Right renal pelvis (tissue), 4 donors: Measurements from ENCODE around the gene PLA2G3. TPM values are rescaled to one million over a fixed set of nuclear protein-coding genes. Genes with fewer than 3 reads are reported as not detected.
"Not testable (repeated sequence)": the region's sequence is repeated elsewhere in the genome, so short reads cannot be mapped to it uniquely, and the experiment has no call there.

ENCODE experiments used
- DNase-seq, 4 donors: peaks; one replicate each; pipeline ENCODE4 v3.0.0-alpha.2; 2013; ENCODE audit warnings: low read depth in 4 of 4, low spot score in 3 of 4, missing footprints in 1 of 4
- polyA plus RNA-seq, 4 donors: library from polyadenylated mRNA; unstranded; fragments of 120-200 nt; gene quantifications; one replicate each; pipeline ENCODE4 v1.2.1, GENCODE V29; 2013; ENCODE audit not compliant: insufficient read length in 4 of 4

Gene PLA2G3
- polyA plus RNA-seq, 4 donors: 0.10 to 0.21 (median 0.18) TPM

GRCh38 chr22:31102441-31103081, 37.7 kb downstream of the PLA2G3 start:
- no peak for DNase-seq

- DNase-seq: no peak
Measured at GRCh38 chr22:31100762-31101525, 39.4 kb downstream of the PLA2G3 start.

GRCh38 chr22:31099841-31100761, 40.2 kb downstream of the PLA2G3 start:
- no peak for DNase-seq

- DNase-seq: no peak
Measured at GRCh38 chr22:31099386-31099785, 40.9 kb downstream of the PLA2G3 start.

GRCh38 chr22:31098632-31099110, 41.6 kb downstream of the PLA2G3 start:
- no peak for DNase-seq

- no peak for DNase-seq
Measured at GRCh38 chr22:31097941-31098631, 42.2 kb downstream of the PLA2G3 start.

GRCh38 chr22:31097539-31097938, 42.8 kb downstream of the PLA2G3 start:
- not testable (repeated sequence) for DNase-seq

GRCh38 chr22:31096657-31097279, 43.5 kb downstream of the PLA2G3 start:
- DNase-seq: no peak

GRCh38 chr22:31095637-31096249, 44.6 kb downstream of the PLA2G3 start:
- no peak for DNase-seq

GRCh38 chr22:31094741-31095140, 45.6 kb downstream of the PLA2G3 start:
- DNase-seq: no peak

GRCh38 chr22:31094021-31094551, 46.2 kb downstream of the PLA2G3 start:
- DNase-seq: no peak

GRCh38 chr22:31093086-31093850, 47.0 kb downstream of the PLA2G3 start:
- DNase-seq: no peak

- no peak for DNase-seq
Measured at GRCh38 chr22:31092161-31092560, 48.1 kb downstream of the PLA2G3 start.

- no peak for DNase-seq
Measured at GRCh38 chr22:31091106-31091975, 49.0 kb downstream of the PLA2G3 start.

- no peak for DNase-seq
Measured at GRCh38 chr22:31090217-31091085, 49.9 kb downstream of the PLA2G3 start.
